A549 (cell line): ENCODE results near the gene ZBTB38. TPM values are rescaled to one million over a fixed set of nuclear protein-coding genes. Genes with fewer than 3 reads are reported as not detected.

ENCODE experiments used
- ATAC-seq, 2 experiments: fragments of 200-7000 bp in 1 of 2; fragments of >200 bp in 1 of 2; cut with Nextera tagmentation in 1 of 2; cut with Tn5 transposase in 1 of 2; 3 replicates each; pipeline versions ENCODE4 v1.8.0 to v1.9.1; 2018 to 2020; ENCODE audit warnings: mild to moderate bottlenecking in 1 of 2, moderate library complexity in 1 of 2
- CTCF ChIA-PET: fragments of 300-600 bp; sonication (Branson Sonifier 250); formaldehyde crosslinking; extraction: SDS; loops from one replicate; lab custom pipeline; 2021; ENCODE audit warnings: antibody characterized with exemption, inconsistent platforms; lab: Yijun Ruan, JAX
- POLR2A ChIA-PET: fragments of 350-600 bp; formaldehyde crosslinking; extraction: SDS; loops from one replicate; lab custom pipeline; 2021; ENCODE audit warnings: antibody characterized with exemption, inconsistent platforms; lab: Yijun Ruan, JAX
- DNase-seq, 2 experiments: peaks; one replicate each; pipeline versions ENCODE4 v3.0.0 to v3.0.0-alpha.2; 2011 to 2016; ENCODE audit warnings: low read depth in 1 of 2, low spot score in 1 of 2
- FAIRE-seq: peaks from 2 replicates; lab custom pipeline; 2011; peaks lifted over from hg19 to GRCh38; lab: Jason Lieb, UNC
- H3K27ac ChIP-seq, 2 experiments: fragments of >200 bp; sonication (Bioruptor Twin); formaldehyde crosslinking; 3 replicates each; pipeline ENCODE4 v1.5.1; 2016 to 2017
- H3K4me1 ChIP-seq: fragments of >200 bp; sonication (Bioruptor Twin); formaldehyde crosslinking; 3 replicates; pipeline ENCODE4 v1.6.1; 2016
- H3K4me2 ChIP-seq: fragments of >200 bp; sonication (Bioruptor Twin); formaldehyde crosslinking; 3 replicates; pipeline ENCODE4 v1.6.1; 2016
- H3K4me3 ChIP-seq: fragments of >200 bp; sonication (Bioruptor Twin); formaldehyde crosslinking; 3 replicates; pipeline ENCODE4 v1.5.1; 2016
- H3K9me3 ChIP-seq: fragments of >200 bp; sonication (Bioruptor Twin); formaldehyde crosslinking; 3 replicates; pipeline ENCODE4 v1.6.1; 2016
- BCL3 ChIP-seq: fragments of >200 bp; sonication (Bioruptor Twin); formaldehyde crosslinking; IDR thresholded peaks from 3 replicates; pipeline ENCODE4 v1.6.1; 2016
- CBX2 ChIP-seq: fragments of 200-600 bp; sonication (generic); IDR thresholded peaks from 2 replicates; pipeline ENCODE4 v1.6.1; 2016; ENCODE audit warnings: low read depth, mild to moderate bottlenecking, borderline replicate concordance
- CEBPB ChIP-seq, 2 experiments: fragments of >200 bp in 1 of 2; sonication (Bioruptor Twin) in 1 of 2; formaldehyde crosslinking in 1 of 2; IDR thresholded peaks; 2 replicates each; pipeline ENCODE4 v1.6.1; 2012 to 2016
- CHD2 ChIP-seq: fragments of 150-350 bp; IDR thresholded peaks from 2 replicates; pipeline ENCODE4 v1.6.1; 2014; ENCODE audit warnings: low read length; ENCODE audit not compliant: partially characterized antibody
- CHD4 ChIP-seq: fragments of 200-600 bp; sonication (generic); IDR thresholded peaks from 2 replicates; pipeline ENCODE4 v1.6.1; 2016; ENCODE audit warnings: antibody characterized with exemption, mild to moderate bottlenecking, borderline replicate concordance
- EHF ChIP-seq: fragments of 250-450 bp; sonication (Bioruptor Pico); IDR thresholded peaks from 2 replicates; pipeline ENCODE4 v1.5.0; 2020; ENCODE audit warnings: mild to moderate bottlenecking
- EHMT2 ChIP-seq: fragments of 200-600 bp; sonication (generic); IDR thresholded peaks from 2 replicates; pipeline ENCODE4 v1.6.1; 2016; ENCODE audit warnings: antibody characterized with exemption, low read depth, mild to moderate bottlenecking, moderate library complexity
- EP300 ChIP-seq, 2 experiments: fragments of >200 bp; sonication (Bioruptor Twin); formaldehyde crosslinking; IDR thresholded peaks; 2 replicates in 1 of 2; 3 replicates in 1 of 2; pipeline ENCODE4 v1.6.1; 2016 to 2017
- FOSB ChIP-seq: fragments of 250-450 bp; sonication (Bioruptor Pico); IDR thresholded peaks from 2 replicates; pipeline ENCODE4 v1.5.0; 2020; ENCODE audit warnings: mild to moderate bottlenecking, moderate library complexity
- FOSL2 ChIP-seq, 2 experiments: fragments of 450-650 bp in 1 of 2; fragments of >200 bp in 1 of 2; sonication (Bioruptor Twin) in 1 of 2; formaldehyde crosslinking; IDR thresholded peaks; 2 replicates each; pipeline versions ENCODE4 v1.5.0 to v1.6.1; 2016 to 2020; ENCODE audit warnings: mild to moderate bottlenecking in 1 of 2, moderate library complexity in 1 of 2
- FOXS1 ChIP-seq: fragments of 250-450 bp; sonication (Bioruptor Pico); IDR thresholded peaks from 2 replicates; pipeline ENCODE4 v1.5.0; 2020; ENCODE audit warnings: mild to moderate bottlenecking, moderate library complexity
- GATA3 ChIP-seq: IDR thresholded peaks from 2 replicates; pipeline ENCODE4 v1.6.1; 2012; ENCODE audit warnings: borderline replicate concordance
- HMGXB4 ChIP-seq: fragments of 250-450 bp; sonication (Bioruptor Pico); IDR thresholded peaks from 2 replicates; pipeline ENCODE4 v1.5.0; 2021; ENCODE audit warnings: mild to moderate bottlenecking, moderate library complexity, borderline replicate concordance
- HOXB13 ChIP-seq: fragments of 250-450 bp; sonication (Bioruptor Pico); IDR thresholded peaks from 2 replicates; pipeline ENCODE4 v1.5.0; 2020; ENCODE audit warnings: low read depth, mild to moderate bottlenecking, moderate library complexity
- HOXB5 ChIP-seq: fragments of 250-450 bp; sonication (Bioruptor Pico); IDR thresholded peaks from 2 replicates; pipeline ENCODE4 v1.5.0; 2020; ENCODE audit warnings: mild to moderate bottlenecking, moderate library complexity
- JUN ChIP-seq, 2 experiments: fragments of >200 bp; sonication (Bioruptor Twin); formaldehyde crosslinking; IDR thresholded peaks; 2 replicates in 1 of 2; 3 replicates in 1 of 2; pipeline ENCODE4 v1.6.1; 2016 to 2017
- KDM5A ChIP-seq: fragments of 200-600 bp; sonication (generic); IDR thresholded peaks from 2 replicates; pipeline ENCODE4 v1.6.1; 2016; ENCODE audit warnings: antibody characterized with exemption, mild to moderate bottlenecking
- MAFK ChIP-seq: fragments of 450-650 bp; IDR thresholded peaks from 2 replicates; pipeline ENCODE4 v1.6.1; 2014; ENCODE audit not compliant: partially characterized antibody
- MAZ ChIP-seq: fragments of 150-350 bp; IDR thresholded peaks from 2 replicates; pipeline ENCODE4 v1.6.1; 2014; ENCODE audit warnings: antibody characterized with exemption, low read depth, low read length, borderline replicate concordance
- NPAS2 ChIP-seq: fragments of 250-450 bp; sonication (Bioruptor Pico); IDR thresholded peaks from 2 replicates; pipeline ENCODE4 v1.8.0; 2022; ENCODE audit warnings: mild to moderate bottlenecking, moderate library complexity, borderline replicate concordance
- NR3C1 ChIP-seq: fragments of >200 bp; sonication (Bioruptor Twin); formaldehyde crosslinking; IDR thresholded peaks from 3 replicates; pipeline ENCODE4 v1.6.1; 2017
- RAD21 ChIP-seq, 2 experiments: fragments of >200 bp in 1 of 2; sonication (Bioruptor Twin) in 1 of 2; formaldehyde crosslinking in 1 of 2; IDR thresholded peaks in 1 of 2; conservative IDR thresholded peaks in 1 of 2; 2 replicates in 1 of 2; 3 replicates in 1 of 2; pipeline ENCODE4 v1.6.1; 2012 to 2018; ENCODE audit warnings: inconsistent platforms in 1 of 2
- RCOR1 ChIP-seq: fragments of 150-350 bp; IDR thresholded peaks from 2 replicates; pipeline ENCODE4 v1.6.1; 2014; ENCODE audit warnings: antibody characterized with exemption, low read length, low read depth
- RFX5 ChIP-seq: fragments of 450-650 bp; IDR thresholded peaks from 2 replicates; pipeline ENCODE4 v1.7.1; 2014; ENCODE audit warnings: antibody characterized with exemption, mild to moderate bottlenecking, moderate library complexity
- TP53 ChIP-seq: fragments of 250-450 bp; sonication (Bioruptor Pico); IDR thresholded peaks from 2 replicates; pipeline ENCODE4 v1.5.0; 2021; ENCODE audit warnings: mild to moderate bottlenecking, moderate library complexity
- ZFP36 ChIP-seq: fragments of 450-650 bp; IDR thresholded peaks from 2 replicates; pipeline ENCODE4 v1.6.1; 2014; ENCODE audit warnings: borderline replicate concordance; ENCODE audit not compliant: partially characterized antibody
- ZSCAN20 ChIP-seq: fragments of 250-450 bp; sonication (Bioruptor Pico); IDR thresholded peaks from 2 replicates; pipeline ENCODE4 v1.8.0; 2022; ENCODE audit warnings: mild to moderate bottlenecking, moderate library complexity
- WGBS: methylation state at CpG from one replicate; pipeline ENCODE4 v1.1.6; 2017; ENCODE audit errors: missing lambda C conversion rate; 5-methylcytosine and 5-hydroxymethylcytosine counted together
- polyA plus RNA-seq, 4 experiments: library from polyadenylated mRNA; depleted of rRNA in 3 of 4; stranded (reverse); fragments of >200 nt; fragmentation: RNase III in 1 of 4; extraction: RNeasy Plus Mini Kit Qiagen cat#74134 plus additional on column Dnase treatment in 1 of 4; gene quantifications; 2 replicates in 3 of 4; 3 replicates in 1 of 4; pipeline ENCODE4 v1.2.3, GENCODE V29; 2011 to 2017
- TF ChIP-seq, protein P1 (sequence below): fragments of 250-450 bp; sonication (Bioruptor Pico); IDR thresholded peaks from 2 replicates; pipeline ENCODE4 v1.5.0; 2020; ENCODE audit warnings: low read depth, mild to moderate bottlenecking, moderate library complexity
- TF ChIP-seq, protein P2 (sequence below): IDR thresholded peaks from 2 replicates; pipeline ENCODE4 v1.6.1; 2012
- TF ChIP-seq, protein P3 (sequence below): IDR thresholded peaks from 2 replicates; pipeline ENCODE4 v1.6.1; 2012; ENCODE audit warnings: low read depth, borderline replicate concordance
- TF ChIP-seq, protein P4 (sequence below): fragments of >200 bp; sonication (Bioruptor Twin); formaldehyde crosslinking; IDR thresholded peaks from 3 replicates; pipeline ENCODE4 v1.5.1; 2016

ZBTB38 gene
- polyA plus RNA-seq, 2 of the 4 experiments (the other 2 are of a cell fraction), result 72.0 to 110 TPM

GRCh38 chr3:141412936-141413354 is 44.6 kb downstream of the ZBTB38 start:
- ChIA-PET POLR2A (interaction anchor here (1.1 to 1.7 kb wide), 5 partner anchors 8 to 101 kb away, joined by 3 to 7 read pairs (median 6); partner anchors contain the start of gene ZBTB38), CTCF (interaction anchor here (0.9 to 3.2 kb wide), 7 partner anchors 9 to 101 kb away, joined by 3 to 15 read pairs (median 5); no protein-coding TSS in a partner anchor)
- peaks cover 93% of the 10 kb centered on the region for H3K4me1 ChIP-seq
- FAIRE-seq, result no peak
- H3K27ac ChIP-seq, result peak overlapping the region; percentile 99 to 100
- DNase-seq, result peak in 1 of 2 experiments; percentile 89
- ATAC-seq, result peak; percentile 48 to 59; a peak in 5 of 6 replicates
- H3K9me3 ChIP-seq, result no peaks in the 10 kb centered on the region
- H3K4me2 ChIP-seq, result peak overlapping the region; percentile 86
- 23% methylated on average over 11 of the region's 11 CpGs for WGBS
- peak overlapping the region; percentile 22; the same call in 1 of the 3 replicates for H3K4me3 ChIP-seq
- no peak for TF ChIP-seq ZFP36
- no peak for TF ChIP-seq RCOR1
- no peak for TF ChIP-seq KDM5A
- TF ChIP-seq CBX2, result no peak
- peak; percentile 24 to 58; a peak in 2 of 5 replicates for TF ChIP-seq EP300 (IDR thresholded peaks at IDR 0.05)
- peak; percentile 61; the same call in 1 of the 2 replicates for TF ChIP-seq TP53 (CRISPR knock-in tag)
- TF ChIP-seq EHF (CRISPR knock-in tag), result peak; percentile 94
- TF ChIP-seq CHD2, result no peak
- TF ChIP-seq, protein P1, sequence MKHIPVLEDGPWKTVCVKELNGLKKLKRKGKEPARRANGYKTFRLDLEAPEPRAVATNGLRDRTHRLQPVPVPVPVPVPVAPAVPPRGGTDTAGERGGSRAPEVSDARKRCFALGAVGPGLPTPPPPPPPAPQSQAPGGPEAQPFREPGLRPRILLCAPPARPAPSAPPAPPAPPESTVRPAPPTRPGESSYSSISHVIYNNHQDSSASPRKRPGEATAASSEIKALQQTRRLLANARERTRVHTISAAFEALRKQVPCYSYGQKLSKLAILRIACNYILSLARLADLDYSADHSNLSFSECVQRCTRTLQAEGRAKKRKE (CRISPR knock-in tag), result peak; percentile 79; the same call in 1 of the 2 replicates
- TF ChIP-seq ZSCAN20, result peak; percentile 54; the same call in 1 of the 2 replicates
- peak in 1 of 2 experiments; percentile 73; a peak in 2 of 4 replicates for TF ChIP-seq CEBPB (IDR thresholded peaks at IDR 0.05)
- TF ChIP-seq, protein P2, sequence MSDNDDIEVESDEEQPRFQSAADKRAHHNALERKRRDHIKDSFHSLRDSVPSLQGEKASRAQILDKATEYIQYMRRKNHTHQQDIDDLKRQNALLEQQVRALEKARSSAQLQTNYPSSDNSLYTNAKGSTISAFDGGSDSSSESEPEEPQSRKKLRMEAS, result peak; percentile 81
- no peak for TF ChIP-seq MAZ
- peak; percentile 36 to 61; a peak in 4 of 5 replicates for TF ChIP-seq JUN (IDR thresholded peaks at IDR 0.05)
- no peak for TF ChIP-seq FOSL2 (IDR thresholded peaks at IDR 0.05)
- TF ChIP-seq FOSL2 (CRISPR knock-in tag; IDR thresholded peaks at IDR 0.05), result peak; percentile 28
- TF ChIP-seq HOXB13 (CRISPR knock-in tag), result peak; percentile 86
- no peak for TF ChIP-seq BCL3
- TF ChIP-seq, protein P3, sequence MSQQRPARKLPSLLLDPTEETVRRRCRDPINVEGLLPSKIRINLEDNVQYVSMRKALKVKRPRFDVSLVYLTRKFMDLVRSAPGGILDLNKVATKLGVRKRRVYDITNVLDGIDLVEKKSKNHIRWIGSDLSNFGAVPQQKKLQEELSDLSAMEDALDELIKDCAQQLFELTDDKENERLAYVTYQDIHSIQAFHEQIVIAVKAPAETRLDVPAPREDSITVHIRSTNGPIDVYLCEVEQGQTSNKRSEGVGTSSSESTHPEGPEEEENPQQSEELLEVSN, result peak; percentile 68
- peak; percentile 46; the same call in 1 of the 2 replicates for TF ChIP-seq FOXS1 (CRISPR knock-in tag)
- peak; percentile 70 for TF ChIP-seq GATA3
- no peak for TF ChIP-seq NR3C1
- peak; percentile 86 for TF ChIP-seq HOXB5
- no peak for TF ChIP-seq CHD4
- peak in 1 of 2 experiments; percentile 21; a peak in 1 of 5 replicates for TF ChIP-seq RAD21 (conservative IDR thresholded peaks at IDR 0.05 in 1 of 2, IDR thresholded peaks at IDR 0.05 in 1 of 2)
- TF ChIP-seq, all 56 proteins: peak for 15

- 66% methylated on average over 3 of the region's 3 CpGs for WGBS
- peaks cover 4% of the 10 kb centered on the region; the same call in 2 of the 3 replicates for H3K9me3 ChIP-seq
- POLR2A ChIA-PET, result interaction anchor here (1.1 to 1.7 kb wide), 3 partner anchors 8 to 47 kb away, joined by 3 to 7 read pairs (median 6); partner anchors contain the start of gene ZBTB38
- DNase-seq (peak in 1 of 2 experiments; percentile 45), ATAC-seq (no peak), FAIRE-seq (no peak)
- H3K4me1 ChIP-seq, result peaks cover 88% of the 10 kb centered on the region
- H3K4me3 ChIP-seq, result no peak overlapping the region
- peak overlapping the region; percentile 86 for H3K4me2 ChIP-seq
- peak overlapping the region; percentile 99 to 100 for H3K27ac ChIP-seq
- CTCF ChIA-PET, result interaction anchor here (1.0 to 3.2 kb wide), 6 partner anchors 9 to 102 kb away, joined by 3 to 15 read pairs (median 6); no protein-coding TSS in a partner anchor
- TF ChIP-seq NPAS2 (CRISPR knock-in tag) (no peak), RFX5 (no peak), MAFK (no peak), EHMT2 (no peak), HMGXB4 (CRISPR knock-in tag) (no peak), FOSB (no peak), RCOR1 (no peak), FOXS1 (CRISPR knock-in tag) (no peak), HOXB5 (no peak; the same call in 1 of the 2 replicates)
- TF ChIP-seq, protein P4, sequence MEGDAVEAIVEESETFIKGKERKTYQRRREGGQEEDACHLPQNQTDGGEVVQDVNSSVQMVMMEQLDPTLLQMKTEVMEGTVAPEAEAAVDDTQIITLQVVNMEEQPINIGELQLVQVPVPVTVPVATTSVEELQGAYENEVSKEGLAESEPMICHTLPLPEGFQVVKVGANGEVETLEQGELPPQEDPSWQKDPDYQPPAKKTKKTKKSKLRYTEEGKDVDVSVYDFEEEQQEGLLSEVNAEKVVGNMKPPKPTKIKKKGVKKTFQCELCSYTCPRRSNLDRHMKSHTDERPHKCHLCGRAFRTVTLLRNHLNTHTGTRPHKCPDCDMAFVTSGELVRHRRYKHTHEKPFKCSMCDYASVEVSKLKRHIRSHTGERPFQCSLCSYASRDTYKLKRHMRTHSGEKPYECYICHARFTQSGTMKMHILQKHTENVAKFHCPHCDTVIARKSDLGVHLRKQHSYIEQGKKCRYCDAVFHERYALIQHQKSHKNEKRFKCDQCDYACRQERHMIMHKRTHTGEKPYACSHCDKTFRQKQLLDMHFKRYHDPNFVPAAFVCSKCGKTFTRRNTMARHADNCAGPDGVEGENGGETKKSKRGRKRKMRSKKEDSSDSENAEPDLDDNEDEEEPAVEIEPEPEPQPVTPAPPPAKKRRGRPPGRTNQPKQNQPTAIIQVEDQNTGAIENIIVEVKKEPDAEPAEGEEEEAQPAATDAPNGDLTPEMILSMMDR, result no peak
Measured at GRCh38 chr3:141413391-141413790, 45.1 kb downstream of the ZBTB38 start.
